Neural cell (in vitro differentiated cells): ENCODE measurements around the gene MAGI1. TPM values are rescaled to one million over a fixed set of nuclear protein-coding genes. Genes with fewer than 3 reads are reported as not detected.

Experiments
- H2AFZ ChIP-seq: fragments of 200-600, 300-800 bp; sonication (generic), shearing (Covaris generic); 2 replicates; pipeline ENCODE4 v1.6.0; 2014; ENCODE audit warnings: low read depth, mild to moderate bottlenecking, antibody characterized with exemption, low read length, moderate library complexity
- H3F3A ChIP-seq: fragments of 200-600 bp; shearing (Covaris generic); 2 replicates; pipeline ENCODE4 v1.6.1; 2016; ENCODE audit warnings: mild to moderate bottlenecking, moderate library complexity, mixed read lengths, antibody characterized with exemption, low read length; ENCODE audit not compliant: insufficient read depth, poor library complexity, severe bottlenecking
- H3K27ac ChIP-seq: fragments of 200-600, 300-800 bp; sonication (generic), shearing (Covaris generic); 2 replicates; pipeline ENCODE4 v1.5.1; 2014; ENCODE audit warnings: mild to moderate bottlenecking, low read length, moderate library complexity
- H3K27me3 ChIP-seq: fragments of 300-800, 200-600 bp; sonication (generic), shearing (Covaris generic); 2 replicates; pipeline ENCODE4 v1.6.0; 2014; ENCODE audit warnings: mild to moderate bottlenecking, low read depth, low read length, moderate library complexity; ENCODE audit not compliant: insufficient read depth
- H3K36me3 ChIP-seq: fragments of 300-800, 200-600 bp; sonication (generic), shearing (Covaris generic); 2 replicates; pipeline ENCODE4 v1.5.1; 2014; ENCODE audit warnings: mild to moderate bottlenecking, antibody characterized with exemption, low read length, moderate library complexity; ENCODE audit not compliant: insufficient read depth
- H3K4me2 ChIP-seq: fragments of 300-800, 200-600 bp; sonication (generic), shearing (Covaris generic); 2 replicates; pipeline ENCODE4 v1.6.0; 2014; ENCODE audit warnings: mild to moderate bottlenecking, low read length
- H3K4me3 ChIP-seq: fragments of 300-800, 200-600 bp; sonication (generic), shearing (Covaris generic); 2 replicates; pipeline ENCODE4 v1.5.1; 2014; ENCODE audit warnings: mild to moderate bottlenecking, low read length, moderate library complexity
- H3K79me2 ChIP-seq: fragments of 200-600 bp; shearing (Covaris generic); replicated peaks from 2 replicates; pipeline ENCODE4 v1.6.0; 2014; ENCODE audit warnings: mild to moderate bottlenecking, low read length, moderate library complexity; ENCODE audit not compliant: insufficient read depth
- H3K9ac ChIP-seq: fragments of 300-800, 200-600 bp; sonication (generic), shearing (Covaris generic); 2 replicates; pipeline ENCODE4 v1.6.1; 2016; ENCODE audit warnings: mild to moderate bottlenecking, low read length, mixed read lengths
- H3K9me2 ChIP-seq: fragments of 200-600 bp; shearing (Covaris generic); 2 replicates; pipeline ENCODE4 v1.6.1; 2016; ENCODE audit warnings: mild to moderate bottlenecking, low read length, mixed read lengths; ENCODE audit not compliant: insufficient read depth
- H3K9me3 ChIP-seq: fragments of 200-600, 300-800 bp; sonication (generic), shearing (Covaris generic); 2 replicates; pipeline ENCODE4 v1.6.1; 2016; ENCODE audit warnings: mild to moderate bottlenecking, mixed run types, low read length, moderate library complexity, mixed read lengths
- H4K20me1 ChIP-seq: fragments of 200-600 bp; shearing (Covaris generic); 2 replicates; pipeline ENCODE4 v1.6.1; 2016; ENCODE audit warnings: mild to moderate bottlenecking, mixed run types; ENCODE audit not compliant: insufficient read depth
- CTCF ChIP-seq: fragments of 450-650 bp; IDR thresholded peaks from 2 replicates; pipeline ENCODE4 v1.5.1; 2014; ENCODE audit warnings: antibody characterized with exemption, mild to moderate bottlenecking, moderate library complexity; ENCODE audit not compliant: poor library complexity, severe bottlenecking
- EP300 ChIP-seq: fragments of 450-650 bp; conservative IDR thresholded peaks from 2 replicates; pipeline ENCODE4 v1.6.1; 2014; ENCODE audit warnings: antibody characterized with exemption, mild to moderate bottlenecking, moderate library complexity; ENCODE audit not compliant: poor library complexity, severe bottlenecking
- EZH2 ChIP-seq: fragments of 200-600, 300-800 bp; shearing (Covaris generic), sonication (generic); IDR thresholded peaks from 2 replicates; pipeline ENCODE4 v1.6.1; 2014; ENCODE audit warnings: antibody characterized with exemption, low read length, borderline replicate concordance, mild to moderate bottlenecking; ENCODE audit not compliant: insufficient read depth, poor library complexity, severe bottlenecking
- MXI1 ChIP-seq: fragments of 450-650 bp; conservative IDR thresholded peaks from 2 replicates; pipeline ENCODE4 v1.6.1; 2014; ENCODE audit warnings: antibody characterized with exemption, mild to moderate bottlenecking; ENCODE audit not compliant: poor library complexity, severe bottlenecking
- POLR2AphosphoS5 ChIP-seq: IDR thresholded peaks from 2 replicates; pipeline ENCODE4 v1.6.1; 2012
- RAD21 ChIP-seq: fragments of 450-650 bp; conservative IDR thresholded peaks from 2 replicates; pipeline ENCODE4 v1.6.1; 2014; ENCODE audit warnings: antibody characterized with exemption, mild to moderate bottlenecking, moderate library complexity
- REST ChIP-seq: IDR thresholded peaks from 2 replicates; pipeline ENCODE4 v1.6.1; 2012; ENCODE audit warnings: borderline replicate concordance
- SMC3 ChIP-seq: fragments of 450-650 bp; conservative IDR thresholded peaks from 2 replicates; pipeline ENCODE4 v1.6.1; 2014; ENCODE audit warnings: antibody characterized with exemption, mild to moderate bottlenecking, moderate library complexity; ENCODE audit not compliant: poor library complexity
- TAF1 ChIP-seq: IDR thresholded peaks from 2 replicates; pipeline ENCODE4 v1.6.1; 2012; ENCODE audit warnings: low read depth
- polyA plus RNA-seq: library from polyadenylated mRNA; depleted of rRNA; stranded (reverse); fragments of >200 nt; gene quantifications from 2 replicates; pipeline ENCODE4 v1.2.3, GENCODE V29; 2014

MAGI1 gene
- polyA plus RNA-seq, 1 donor from 2014 or later = 44.7 TPM

GRCh38 chr3:65330072-65330471, 708.6 kb downstream of the MAGI1 start:
- no peak overlapping the region for H3K4me2 ChIP-seq
- H4K20me1 ChIP-seq = no peaks in the 10 kb centered on the region

GRCh38 chr3:65328148-65328547, 710.6 kb downstream of the MAGI1 start:
- H3K27ac ChIP-seq = no peak overlapping the region
- no peak overlapping the region for H3K4me2 ChIP-seq
- no peaks in the 10 kb centered on the region for H3K9me2 ChIP-seq
- no peaks in the 10 kb centered on the region for H3K9me3 ChIP-seq
- H3K36me3 ChIP-seq = no peaks in the 10 kb centered on the region
- no peaks in the 10 kb centered on the region for H3F3A ChIP-seq
- H3K27me3 ChIP-seq = no peaks in the 10 kb centered on the region
- TF ChIP-seq MXI1 (no peak), POLR2AphosphoS5 (no peak), REST (no peak), RAD21 (no peak), EZH2 (no peak), SMC3 (no peak), TAF1 (no peak), CTCF (no peak), EP300 (no peak)
- H4K20me1 ChIP-seq = no peaks in the 10 kb centered on the region
- no peak overlapping the region for H3K4me3 ChIP-seq
- no peaks in the 10 kb centered on the region for H3K79me2 ChIP-seq
- no peak overlapping the region for H3K9ac ChIP-seq
- H2AFZ ChIP-seq = no peak overlapping the region

More at GRCh38 chr3:65330072-65330471, 708.6 kb downstream of the MAGI1 start:
- H3K4me3 ChIP-seq = no peak overlapping the region
- H3K9me2 ChIP-seq = no peaks in the 10 kb centered on the region
- no peak overlapping the region for H3K9ac ChIP-seq
- peaks cover 3% of the 10 kb centered on the region for H3F3A ChIP-seq
- no peaks in the 10 kb centered on the region for H3K27me3 ChIP-seq
- H3K9me3 ChIP-seq = no peaks in the 10 kb centered on the region
- H3K36me3 ChIP-seq = no peaks in the 10 kb centered on the region
- no peaks in the 10 kb centered on the region for H3K79me2 ChIP-seq
- H3K27ac ChIP-seq = no peak overlapping the region
- H2AFZ ChIP-seq = no peak overlapping the region
- TF ChIP-seq CTCF (no peak), MXI1 (no peak), RAD21 (no peak), SMC3 (no peak)
